Keratinocyte (primary cell): ENCODE measurements around the gene ATXN2. TPM values are rescaled to one million over a fixed set of nuclear protein-coding genes. Genes with fewer than 3 reads are reported as not detected.
"Not testable (repeated sequence)": the region's sequence is repeated elsewhere in the genome, so short reads cannot be mapped to it uniquely, and the experiment has no call there.

Experiments
- DNase-seq: peaks from one replicate; pipeline ENCODE4 v3.0.0-alpha.2; 2011; ENCODE audit warnings: low read depth, missing footprints, low spot score
- FAIRE-seq: peaks from 2 replicates; lab custom pipeline; 2011; peaks lifted over from hg19 to GRCh38; lab: Jason Lieb, UNC
- H2AFZ ChIP-seq: 2 replicates; pipeline ENCODE4 v1.6.0; 2012; ENCODE audit warnings: low read length, control low read depth, inconsistent platforms; ENCODE audit not compliant: control insufficient read depth
- H3K27ac ChIP-seq: 2 replicates; pipeline ENCODE4 v1.5.1; 2011; ENCODE audit warnings: low read length; ENCODE audit not compliant: control insufficient read depth, insufficient read depth
- H3K27me3 ChIP-seq: 3 replicates; pipeline ENCODE4 v1.6.0; 2011; ENCODE audit warnings: low read length; ENCODE audit not compliant: control insufficient read depth, insufficient read depth; ENCODE audit errors: extremely low read depth
- H3K36me3 ChIP-seq, 2 experiments: 2 replicates in 1 of 2; 3 replicates in 1 of 2; pipeline ENCODE4 v1.5.1; 2011; ENCODE audit warnings: low read length in 2 of 2, mild to moderate bottlenecking in 1 of 2; ENCODE audit not compliant: control insufficient read depth in 2 of 2, insufficient read depth in 2 of 2; ENCODE audit errors: extremely low read depth in 1 of 2
- H3K4me1 ChIP-seq: 3 replicates; pipeline ENCODE4 v1.5.1; 2011; ENCODE audit warnings: low read length; ENCODE audit not compliant: control insufficient read depth, insufficient read depth; ENCODE audit errors: extremely low read depth
- H3K4me2 ChIP-seq: 3 replicates; pipeline ENCODE4 v1.6.0; 2011; ENCODE audit warnings: low read depth, low read length; ENCODE audit not compliant: control insufficient read depth, insufficient read depth; ENCODE audit errors: extremely low read depth
- H3K4me3 ChIP-seq, 3 experiments: fragments of 200-600 bp in 1 of 3; sonication (generic) in 1 of 3; 2 replicates in 2 of 3; 3 replicates in 1 of 3; pipeline ENCODE4 v1.5.1; 2011 to 2016; ENCODE audit warnings: low read length in 3 of 3, mild to moderate bottlenecking in 3 of 3, control low read depth in 2 of 3, inconsistent platforms in 1 of 3, low read depth in 1 of 3, mixed read lengths in 1 of 3, mixed run types in 1 of 3, moderate library complexity in 1 of 3; ENCODE audit not compliant: control insufficient read depth in 2 of 3, insufficient read depth in 2 of 3; ENCODE audit errors: extremely low read depth in 1 of 3
- H3K79me2 ChIP-seq: 2 replicates; pipeline ENCODE4 v1.6.0; 2012; ENCODE audit warnings: low read length; ENCODE audit not compliant: control insufficient read depth, insufficient read depth
- H3K9ac ChIP-seq: 3 replicates; pipeline ENCODE4 v1.6.0; 2011; ENCODE audit warnings: low read length; ENCODE audit not compliant: control insufficient read depth, insufficient read depth; ENCODE audit errors: extremely low read depth
- H3K9me1 ChIP-seq: 3 replicates; pipeline ENCODE4 v1.6.0; 2011; ENCODE audit warnings: low read length; ENCODE audit not compliant: control insufficient read depth, insufficient read depth; ENCODE audit errors: extremely low read depth
- H3K9me3 ChIP-seq: 2 replicates; pipeline ENCODE4 v1.5.1; 2012; ENCODE audit warnings: low read depth, low read length; ENCODE audit not compliant: control insufficient read depth
- H4K20me1 ChIP-seq: 3 replicates; pipeline ENCODE4 v1.6.0; 2011; ENCODE audit warnings: low read length; ENCODE audit not compliant: control insufficient read depth, insufficient read depth; ENCODE audit errors: extremely low read depth
- EZH2 ChIP-seq: IDR thresholded peaks from one replicate; pipeline ENCODE4 v1.6.1; 2012; ENCODE audit warnings: inconsistent platforms, mild to moderate bottlenecking, low read length, moderate library complexity
- dilution Hi-C: fragments of 300-500 bp; cut with MboI; formaldehyde crosslinking; loops from one replicate; pipeline ENCODE4 v1.7.0; 2020; ENCODE audit warnings: low sequenced_read_pairs; ENCODE audit not compliant: extremely low pct_ligation_motif_present
- polyA plus RNA-seq, 5 experiments: library from polyadenylated mRNA; depleted of rRNA in 3 of 5; stranded (reverse) in 3 of 5; stranded (forward) in 1 of 5; unstranded in 1 of 5; fragments of >200 nt; gene quantifications; 1 replicate in 1 of 5; 2 replicates in 3 of 5; 3 replicates in 1 of 5; pipeline versions ENCODE4 v1.2.1 to v1.2.3, GENCODE V29; 2011 to 2012; ENCODE audit warnings: missing spikeins in 2 of 5, low read depth in 1 of 5, low replicate concordance in 1 of 5
- TF ChIP-seq, protein P1 (sequence below), 3 experiments: IDR thresholded peaks in 1 of 3; conservative IDR thresholded peaks in 1 of 3; optimal IDR thresholded peaks in 1 of 3; 2 replicates in 2 of 3; 3 replicates in 1 of 3; pipeline versions ENCODE3 to v1.5.1; 2011; ENCODE audit warnings: low read length in 3 of 3, mild to moderate bottlenecking in 3 of 3, moderate library complexity in 2 of 3, control low read depth in 1 of 3, inconsistent platforms in 1 of 3; ENCODE audit not compliant: insufficient read depth in 2 of 3; ENCODE audit errors: extremely low read depth in 1 of 3

Gene ATXN2
- polyA plus RNA-seq, 1 donor (not counting 4 experiments of a cell fraction or from before 2014, with no cell fraction given) = 19.6 TPM

DNA sequence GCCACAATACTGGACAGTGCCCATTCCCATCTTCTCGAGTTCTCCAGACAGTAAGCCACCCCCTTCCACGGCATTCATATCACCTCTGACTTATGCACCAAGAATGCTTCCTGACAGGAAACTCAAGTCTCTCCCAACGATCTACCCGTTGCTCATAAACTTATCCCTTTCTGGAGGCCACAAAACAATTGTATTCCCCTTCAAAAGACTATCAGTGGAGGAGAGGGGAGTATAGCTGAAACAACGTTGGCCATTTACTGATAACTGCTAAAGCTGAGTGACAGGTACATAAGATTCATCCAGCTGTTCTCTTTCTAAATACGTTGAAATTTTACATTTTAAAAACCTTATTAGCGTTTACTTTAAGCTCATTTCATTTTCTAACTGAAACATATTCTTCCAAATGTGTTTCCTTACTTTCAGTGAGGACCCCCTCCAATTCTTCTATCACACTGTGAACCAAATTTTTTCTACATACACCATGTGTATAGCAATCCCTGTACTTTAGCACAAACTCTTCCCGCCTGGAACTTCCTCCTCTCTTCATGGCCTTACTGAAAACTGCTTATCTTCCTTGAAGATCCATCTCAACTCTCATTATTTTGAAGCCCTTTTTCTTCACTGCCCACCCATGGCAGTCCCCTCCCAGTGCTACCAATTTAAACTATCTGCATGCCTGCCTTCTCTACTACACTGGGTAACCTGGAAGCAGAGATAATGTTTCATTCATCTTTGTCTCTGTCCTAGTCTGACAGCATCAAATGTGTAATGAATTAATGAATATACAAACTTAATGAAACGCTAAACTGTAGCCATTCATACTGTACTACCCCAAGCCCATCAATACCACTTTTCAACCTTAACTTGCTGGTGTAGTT, 28.8 kb downstream of the ATXN2 start:
- FAIRE-seq = peak; percentile 90

DNA sequence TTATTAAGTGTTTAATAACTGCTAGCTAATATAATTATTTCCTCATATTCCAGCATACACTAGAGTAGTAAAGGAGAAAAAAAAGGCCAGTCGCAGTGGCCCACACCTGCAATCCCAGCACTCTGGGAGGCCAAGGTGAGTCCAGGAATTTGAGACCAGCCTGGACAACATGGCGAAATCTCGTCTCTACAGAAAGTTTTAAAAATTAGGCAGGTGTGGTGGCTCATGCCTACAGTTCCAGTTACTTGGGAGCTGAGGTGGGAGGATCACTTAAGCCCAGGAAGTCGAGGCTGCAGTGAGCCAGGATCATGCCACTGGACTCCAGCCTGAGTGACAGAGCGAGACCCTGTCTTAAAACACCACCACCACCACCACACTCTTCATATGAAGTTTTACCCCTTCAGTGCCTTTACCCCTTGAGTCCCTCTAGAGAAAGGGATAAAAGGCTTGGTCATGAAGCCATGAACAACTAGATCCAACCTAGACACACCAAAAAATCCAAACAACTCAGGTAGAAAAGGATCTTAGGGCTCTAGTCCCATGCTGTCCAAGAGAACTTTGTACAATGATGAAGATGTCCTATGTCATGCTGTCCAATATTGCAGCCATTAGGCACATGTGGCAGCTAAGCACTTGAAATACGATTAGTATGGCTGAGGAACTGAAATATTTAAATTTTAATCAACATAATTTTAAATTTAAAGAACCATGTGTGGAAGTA, 29.6 kb downstream of the ATXN2 start:
- Histone ChIP-seq H3K4me2 (peak overlapping the region; percentile 53), H3K36me3 (peaks cover 0 to 7% of the 10 kb centered on the region in 2 experiments), H4K20me1 (peaks cover 2% of the 10 kb centered on the region), H3K27me3 (no peaks in the 10 kb centered on the region), H3K79me2 (peaks cover 87% of the 10 kb centered on the region), H2AFZ (no peak overlapping the region), H3K4me1 (peaks cover 24% of the 10 kb centered on the region), H3K9ac (no peak overlapping the region), H3K9me3 (no peaks in the 10 kb centered on the region), H3K27ac (peak overlapping the region; percentile 43), H3K4me3 (peak overlapping the region in 1 of 3 experiments; percentile 1), H3K9me1 (no peaks in the 10 kb centered on the region)
- no peak for FAIRE-seq
- TF ChIP-seq, protein P1, sequence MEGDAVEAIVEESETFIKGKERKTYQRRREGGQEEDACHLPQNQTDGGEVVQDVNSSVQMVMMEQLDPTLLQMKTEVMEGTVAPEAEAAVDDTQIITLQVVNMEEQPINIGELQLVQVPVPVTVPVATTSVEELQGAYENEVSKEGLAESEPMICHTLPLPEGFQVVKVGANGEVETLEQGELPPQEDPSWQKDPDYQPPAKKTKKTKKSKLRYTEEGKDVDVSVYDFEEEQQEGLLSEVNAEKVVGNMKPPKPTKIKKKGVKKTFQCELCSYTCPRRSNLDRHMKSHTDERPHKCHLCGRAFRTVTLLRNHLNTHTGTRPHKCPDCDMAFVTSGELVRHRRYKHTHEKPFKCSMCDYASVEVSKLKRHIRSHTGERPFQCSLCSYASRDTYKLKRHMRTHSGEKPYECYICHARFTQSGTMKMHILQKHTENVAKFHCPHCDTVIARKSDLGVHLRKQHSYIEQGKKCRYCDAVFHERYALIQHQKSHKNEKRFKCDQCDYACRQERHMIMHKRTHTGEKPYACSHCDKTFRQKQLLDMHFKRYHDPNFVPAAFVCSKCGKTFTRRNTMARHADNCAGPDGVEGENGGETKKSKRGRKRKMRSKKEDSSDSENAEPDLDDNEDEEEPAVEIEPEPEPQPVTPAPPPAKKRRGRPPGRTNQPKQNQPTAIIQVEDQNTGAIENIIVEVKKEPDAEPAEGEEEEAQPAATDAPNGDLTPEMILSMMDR (optimal IDR thresholded peaks at IDR 0.05 in 1 of 3, IDR thresholded peaks at IDR 0.05 in 1 of 3, conservative IDR thresholded peaks at IDR 0.05 in 1 of 3; ENCODE audit: extremely low read depth in 1 of 3, insufficient read depth in 2 of 3, low read length in 3 of 3) = no peak
- no peak for TF ChIP-seq EZH2
- no peak for DNase-seq
- dilution Hi-C loops = no loop called here

More for the DNA sequence above, 28.8 kb downstream of the ATXN2 start:
- TF ChIP-seq EZH2 = no peak
- TF ChIP-seq, protein P1 (optimal IDR thresholded peaks at IDR 0.05 in 1 of 3, IDR thresholded peaks at IDR 0.05 in 1 of 3, conservative IDR thresholded peaks at IDR 0.05 in 1 of 3; ENCODE audit: extremely low read depth in 1 of 3, insufficient read depth in 2 of 3, low read length in 3 of 3) = no peak
- H3K9ac ChIP-seq = peak overlapping the region; percentile 12
- H3K4me1 ChIP-seq = peaks cover 24% of the 10 kb centered on the region
- peak; percentile 44 for DNase-seq
- no peaks in the 10 kb centered on the region for H4K20me1 ChIP-seq
- peak overlapping the region; percentile 56 for H3K27ac ChIP-seq
- H3K79me2 ChIP-seq = peaks cover 87% of the 10 kb centered on the region
- H3K9me1 ChIP-seq = no peaks in the 10 kb centered on the region
- H3K4me2 ChIP-seq = peak overlapping the region; percentile 53
- peaks cover 0 to 7% of the 10 kb centered on the region in 2 experiments for H3K36me3 ChIP-seq
- H3K9me3 ChIP-seq = no peaks in the 10 kb centered on the region
- H2AFZ ChIP-seq = no peak overlapping the region
- peak overlapping the region in 2 of 3 experiments; percentile 1 to 8 for H3K4me3 ChIP-seq
- H3K27me3 ChIP-seq = no peaks in the 10 kb centered on the region
- dilution Hi-C loops = no loop called here

DNA sequence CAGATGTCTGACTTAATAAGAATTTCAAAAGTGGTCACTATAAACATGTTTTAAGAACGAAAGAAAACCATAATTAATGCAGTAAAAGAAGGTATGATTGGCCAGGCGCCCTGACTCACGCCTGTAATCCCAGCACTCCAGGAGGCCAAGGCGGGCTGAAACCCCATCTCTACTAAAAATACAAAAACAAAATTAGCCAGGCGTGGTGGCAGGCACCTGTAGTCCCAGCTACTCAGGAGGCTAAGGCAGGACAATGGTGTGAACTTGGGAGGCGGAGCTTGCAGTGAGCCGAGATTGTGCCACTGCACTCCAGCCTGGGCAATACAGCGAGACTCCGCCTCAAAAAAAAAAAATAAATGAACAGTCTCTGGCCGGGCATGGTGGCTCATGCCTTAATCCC, 38.3 kb downstream of the ATXN2 start:
- H3K79me2 ChIP-seq = peaks cover 87% of the 10 kb centered on the region
- H3K9me3 ChIP-seq, H3K9me1 ChIP-seq, H3K36me3 ChIP-seq, DNase-seq, H3K27me3 ChIP-seq, H3K4me1 ChIP-seq, H3K9ac ChIP-seq, H3K4me3 ChIP-seq, FAIRE-seq, H2AFZ ChIP-seq, H4K20me1 ChIP-seq, dilution Hi-C loops, H3K4me2 ChIP-seq, H3K27ac ChIP-seq: not testable (repeated sequence)
